GM19043 (cell line): Measurements from ENCODE around the gene CC2D2B.

Experiments
- ATAC-seq: cut with Tn5 transposase; IDR thresholded peaks from one replicate; pipeline ENCODE4 v1.9.1; 2021; ENCODE audit warnings: low read depth; ENCODE audit not compliant: unreplicated experiment

The CC2D2B gene

GRCh38 chr10:96072674-96073073, 164.9 kb downstream of the CC2D2B start:
- no peak for ATAC-seq

- ATAC-seq = no peak
Measured at GRCh38 chr10:96073722-96074121, 165.9 kb downstream of the CC2D2B start.

- ATAC-seq = no peak
Measured at GRCh38 chr10:96074776-96075175, 167.0 kb downstream of the CC2D2B start.

- no peak for ATAC-seq
Measured at GRCh38 chr10:96075977-96076376, 168.2 kb downstream of the CC2D2B start.

GRCh38 chr10:96077156-96077555, 169.4 kb downstream of the CC2D2B start:
- no peak for ATAC-seq

GRCh38 chr10:96082153-96082552, 174.4 kb downstream of the CC2D2B start:
- ATAC-seq = no peak
